ENCODE data around the gene BST1.

DNA sequence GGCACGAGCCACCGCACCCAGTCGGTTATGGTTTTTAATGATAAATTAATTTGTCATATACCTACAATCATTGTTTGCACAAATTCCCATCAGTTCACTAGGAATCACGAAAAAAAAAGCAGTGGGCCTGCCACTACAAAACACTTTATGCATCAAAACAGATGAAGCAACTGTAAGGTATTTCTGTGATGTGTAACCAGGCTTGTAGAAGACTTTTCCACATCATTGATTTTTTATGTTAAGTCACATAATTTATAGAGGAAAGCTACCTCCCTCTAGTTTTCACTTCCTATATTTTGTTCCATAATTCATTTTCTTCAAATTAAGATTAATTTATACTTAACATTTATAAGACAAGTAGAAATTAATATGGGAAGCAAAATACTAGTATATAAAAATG, 27.9 kb upstream of the BST1 start:
- TF ChIP-seq, protein P1, sequence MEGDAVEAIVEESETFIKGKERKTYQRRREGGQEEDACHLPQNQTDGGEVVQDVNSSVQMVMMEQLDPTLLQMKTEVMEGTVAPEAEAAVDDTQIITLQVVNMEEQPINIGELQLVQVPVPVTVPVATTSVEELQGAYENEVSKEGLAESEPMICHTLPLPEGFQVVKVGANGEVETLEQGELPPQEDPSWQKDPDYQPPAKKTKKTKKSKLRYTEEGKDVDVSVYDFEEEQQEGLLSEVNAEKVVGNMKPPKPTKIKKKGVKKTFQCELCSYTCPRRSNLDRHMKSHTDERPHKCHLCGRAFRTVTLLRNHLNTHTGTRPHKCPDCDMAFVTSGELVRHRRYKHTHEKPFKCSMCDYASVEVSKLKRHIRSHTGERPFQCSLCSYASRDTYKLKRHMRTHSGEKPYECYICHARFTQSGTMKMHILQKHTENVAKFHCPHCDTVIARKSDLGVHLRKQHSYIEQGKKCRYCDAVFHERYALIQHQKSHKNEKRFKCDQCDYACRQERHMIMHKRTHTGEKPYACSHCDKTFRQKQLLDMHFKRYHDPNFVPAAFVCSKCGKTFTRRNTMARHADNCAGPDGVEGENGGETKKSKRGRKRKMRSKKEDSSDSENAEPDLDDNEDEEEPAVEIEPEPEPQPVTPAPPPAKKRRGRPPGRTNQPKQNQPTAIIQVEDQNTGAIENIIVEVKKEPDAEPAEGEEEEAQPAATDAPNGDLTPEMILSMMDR (conservative IDR thresholded peaks at IDR 0.05), result no peak
- no peak for TF ChIP-seq EZH2 (IDR thresholded peaks at IDR 0.05; ENCODE audit: low read depth)
